Limb (tissue), 2 donors: Measurements from ENCODE around the gene MAP3K4.

ENCODE experiments used
- DNase-seq, 2 donors: peaks; one replicate each; pipeline ENCODE4 v3.0.0-alpha.2; 2016; ENCODE audit errors: extremely low spot score in 2 of 2

Gene MAP3K4

GRCh38 chr6:161038229-161039031 is 46.9 kb downstream of the MAP3K4 start:
- DNase-seq: peak; percentile 37 to 54

- DNase-seq: no peak
Measured at GRCh38 chr6:161041274-161041673, 49.7 kb downstream of the MAP3K4 start.

GRCh38 chr6:161044335-161044734 is 52.8 kb downstream of the MAP3K4 start:
- DNase-seq: no peak

- peak; percentile 40 to 84 for DNase-seq
Measured at GRCh38 chr6:161048641-161049040, 57.1 kb downstream of the MAP3K4 start.

- no peak for DNase-seq
Measured at GRCh38 chr6:161050134-161050765, 58.7 kb downstream of the MAP3K4 start.

GRCh38 chr6:161053103-161053502 is 61.5 kb downstream of the MAP3K4 start:
- no peak for DNase-seq

GRCh38 chr6:161054876-161055275 is 63.3 kb downstream of the MAP3K4 start:
- DNase-seq: no peak

GRCh38 chr6:161056451-161056850 is 64.9 kb downstream of the MAP3K4 start:
- no peak for DNase-seq

- no peak for DNase-seq
Measured at GRCh38 chr6:161057103-161058091, 65.8 kb downstream of the MAP3K4 start.

- DNase-seq: no peak
Measured at GRCh38 chr6:161058741-161059140, 67.2 kb downstream of the MAP3K4 start.

GRCh38 chr6:161061576-161061975 is 70.0 kb downstream of the MAP3K4 start:
- DNase-seq: no peak

GRCh38 chr6:161064915-161065314 is 73.3 kb downstream of the MAP3K4 start:
- no peak for DNase-seq

GRCh38 chr6:161066511-161066910 is 74.9 kb downstream of the MAP3K4 start:
- DNase-seq: peak in 1 of 2 donors; percentile 51

GRCh38 chr6:161067749-161068148 is 76.2 kb downstream of the MAP3K4 start:
- DNase-seq: no peak

- no peak for DNase-seq
Measured at GRCh38 chr6:161068321-161068741, 76.8 kb downstream of the MAP3K4 start.

GRCh38 chr6:161073930-161074329 is 82.4 kb downstream of the MAP3K4 start:
- DNase-seq: no peak

- no peak for DNase-seq
Measured at GRCh38 chr6:161074496-161075121, 83.0 kb downstream of the MAP3K4 start.

GRCh38 chr6:161076181-161076677 is 84.7 kb downstream of the MAP3K4 start:
- DNase-seq: no peak

- DNase-seq: no peak
Measured at GRCh38 chr6:161079566-161080262, 88.1 kb downstream of the MAP3K4 start.

GRCh38 chr6:161080263-161080970 is 88.8 kb downstream of the MAP3K4 start:
- DNase-seq: no peak
